ENCODE data around the gene RAD51B. TPM values are rescaled to one million over a fixed set of nuclear protein-coding genes. Genes with fewer than 3 reads are reported as not detected.

The RAD51B gene
- total and polyA plus RNA-seq, 2 of the 13 experiments (the other 11 are each of a cell fraction or from before 2014, with no cell fraction given): 7.0 to 9.5 TPM

DNA sequence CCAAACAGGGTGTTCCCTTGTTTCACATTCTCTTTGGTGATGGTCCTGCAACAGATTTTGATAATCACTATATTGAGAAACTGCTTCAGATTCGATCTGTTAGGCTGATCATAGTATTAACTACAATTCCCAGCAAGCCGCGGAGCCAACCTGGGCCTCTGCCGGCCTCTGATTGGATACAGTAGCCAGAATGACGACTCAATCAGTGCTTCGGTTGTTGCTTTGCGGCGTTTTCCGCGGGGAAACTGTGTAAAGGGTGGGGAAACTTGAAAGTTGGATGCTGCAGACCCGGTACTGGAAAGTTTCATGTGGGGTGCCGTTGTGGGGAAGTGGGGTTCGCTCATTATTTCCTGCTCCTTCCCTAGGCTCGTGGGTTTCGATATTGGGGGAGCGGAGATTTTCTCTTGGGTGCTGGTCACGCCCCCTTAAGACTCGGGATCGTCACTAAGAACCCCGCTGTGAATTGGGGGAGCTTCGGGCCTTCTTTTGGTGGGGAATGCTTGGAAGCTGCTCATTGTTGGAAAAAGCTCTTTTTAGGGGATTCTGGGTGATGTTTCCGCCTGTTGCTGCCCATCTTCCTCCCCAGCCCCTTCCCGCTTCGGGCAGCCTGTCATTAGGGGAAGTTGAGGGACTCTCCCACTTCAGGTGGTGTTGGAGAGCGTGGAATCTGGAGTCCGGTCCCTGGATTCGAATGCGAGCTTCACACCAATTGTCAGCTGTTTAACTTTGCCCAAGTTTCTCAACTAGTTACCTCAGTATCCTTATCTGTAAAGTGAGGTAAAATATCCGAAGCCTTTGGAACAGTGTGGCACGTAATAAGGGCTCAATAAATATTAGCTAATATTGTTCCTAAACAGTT lies at the start of gene RAD51B (continued):
- no peak for TF ChIP-seq SP5 (CRISPR knock-in tag; IDR thresholded peaks at IDR 0.05; ENCODE audit: borderline replicate concordance, low read depth)
- TF ChIP-seq, protein P1, sequence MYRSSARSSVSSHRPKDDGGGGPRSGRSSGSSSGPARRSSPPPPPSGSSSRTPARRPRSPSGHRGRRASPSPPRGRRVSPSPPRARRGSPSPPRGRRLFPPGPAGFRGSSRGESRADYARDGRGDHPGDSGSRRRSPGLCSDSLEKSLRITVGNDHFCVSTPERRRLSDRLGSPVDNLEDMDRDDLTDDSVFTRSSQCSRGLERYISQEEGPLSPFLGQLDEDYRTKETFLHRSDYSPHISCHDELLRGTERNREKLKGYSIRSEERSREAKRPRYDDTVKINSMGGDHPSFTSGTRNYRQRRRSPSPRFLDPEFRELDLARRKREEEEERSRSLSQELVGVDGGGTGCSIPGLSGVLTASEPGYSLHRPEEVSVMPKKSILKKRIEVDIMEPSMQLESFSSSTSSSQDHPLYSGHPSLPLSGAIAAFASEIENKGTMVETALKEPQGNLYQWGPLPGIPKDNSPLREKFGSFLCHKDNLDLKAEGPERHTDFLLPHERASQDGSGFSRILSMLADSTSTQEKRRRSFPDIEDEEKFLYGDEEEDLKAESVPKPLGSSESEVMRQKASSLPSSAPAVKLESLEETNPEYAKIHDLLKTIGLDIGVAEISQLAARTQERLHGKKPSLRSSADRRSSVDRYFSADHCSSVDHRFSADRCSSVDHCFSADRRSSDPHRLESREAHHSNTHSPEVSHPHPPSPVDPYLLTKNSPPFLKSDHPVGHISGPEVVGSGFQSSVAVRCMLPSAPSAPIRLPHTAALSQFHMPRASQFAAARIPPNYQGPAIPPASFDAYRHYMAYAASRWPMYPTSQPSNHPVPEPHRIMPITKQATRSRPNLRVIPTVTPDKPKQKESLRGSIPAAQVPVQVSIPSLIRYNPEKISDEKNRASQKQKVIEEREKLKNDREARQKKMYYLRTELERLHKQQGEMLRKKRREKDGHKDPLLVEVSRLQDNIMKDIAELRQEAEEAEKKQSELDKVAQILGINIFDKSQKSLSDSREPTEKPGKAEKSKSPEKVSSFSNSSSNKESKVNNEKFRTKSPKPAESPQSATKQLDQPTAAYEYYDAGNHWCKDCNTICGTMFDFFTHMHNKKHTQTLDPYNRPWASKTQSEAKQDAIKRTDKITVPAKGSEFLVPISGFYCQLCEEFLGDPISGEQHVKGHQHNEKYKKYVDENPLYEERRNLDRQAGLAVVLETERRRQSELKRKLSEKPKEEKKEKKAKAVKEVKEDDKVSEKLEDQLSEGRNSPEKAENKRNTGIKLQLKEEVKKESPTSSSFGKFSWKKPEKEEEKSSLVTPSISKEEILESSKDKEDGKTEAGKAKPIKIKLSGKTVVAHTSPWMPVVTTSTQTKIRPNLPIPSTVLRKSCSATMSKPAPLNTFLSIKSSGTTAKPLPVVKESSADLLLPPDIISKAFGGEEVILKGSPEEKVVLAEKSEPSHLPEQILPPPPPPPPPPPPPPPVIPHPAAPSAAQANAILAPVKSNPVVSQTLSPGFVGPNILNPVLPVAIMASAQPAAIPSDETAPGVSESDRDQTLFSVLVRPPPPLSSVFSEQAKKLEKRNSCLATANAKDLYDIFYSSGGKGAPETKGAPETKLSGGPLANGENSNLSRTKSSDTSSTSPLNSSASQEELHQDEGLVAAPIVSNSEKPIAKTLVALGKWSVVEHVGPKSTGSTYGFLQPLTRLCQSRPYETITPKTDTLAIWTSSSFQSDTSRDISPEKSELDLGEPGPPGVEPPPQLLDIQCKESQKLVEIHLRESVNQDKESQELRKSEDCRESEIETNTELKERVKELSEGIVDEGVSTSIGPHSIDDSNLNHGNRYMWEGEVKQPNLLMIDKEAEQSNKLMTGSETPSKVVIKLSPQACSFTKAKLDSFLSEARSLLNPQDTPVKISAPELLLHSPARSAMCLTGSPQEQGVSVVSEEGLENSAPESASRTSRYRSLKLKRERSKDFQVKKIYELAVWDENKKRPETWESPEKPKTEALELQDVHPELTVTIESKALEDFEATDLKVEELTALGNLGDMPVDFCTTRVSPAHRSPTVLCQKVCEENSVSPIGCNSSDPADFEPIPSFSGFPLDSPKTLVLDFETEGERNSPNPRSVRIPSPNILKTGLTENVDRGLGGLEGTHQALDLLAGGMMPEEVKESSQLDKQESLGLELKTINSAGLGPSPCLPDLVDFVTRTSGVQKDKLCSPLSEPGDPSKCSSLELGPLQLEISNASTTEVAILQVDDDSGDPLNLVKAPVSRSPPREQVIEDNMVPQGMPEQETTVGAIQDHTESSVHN (CRISPR knock-in tag; IDR thresholded peaks at IDR 0.05): no peak
- no peak for TF ChIP-seq NFATC3 (CRISPR knock-in tag; IDR thresholded peaks at IDR 0.05)
- TF ChIP-seq, protein P2, sequence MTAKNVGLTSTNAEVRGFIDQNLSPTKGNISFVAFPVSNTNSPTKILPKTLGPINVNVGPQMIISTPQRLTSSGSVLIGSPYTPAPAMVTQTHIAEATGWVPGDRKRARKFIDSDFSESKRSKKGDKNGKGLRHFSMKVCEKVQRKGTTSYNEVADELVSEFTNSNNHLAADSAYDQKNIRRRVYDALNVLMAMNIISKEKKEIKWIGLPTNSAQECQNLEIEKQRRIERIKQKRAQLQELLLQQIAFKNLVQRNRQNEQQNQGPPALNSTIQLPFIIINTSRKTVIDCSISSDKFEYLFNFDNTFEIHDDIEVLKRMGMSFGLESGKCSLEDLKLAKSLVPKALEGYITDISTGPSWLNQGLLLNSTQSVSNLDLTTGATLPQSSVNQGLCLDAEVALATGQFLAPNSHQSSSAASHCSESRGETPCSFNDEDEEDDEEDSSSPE (CRISPR knock-in tag; IDR thresholded peaks at IDR 0.05): peak; percentile 93
- TF ChIP-seq STAG1 (CRISPR knock-in tag; IDR thresholded peaks at IDR 0.05): no peak
- TF ChIP-seq SKI (IDR thresholded peaks at IDR 0.05; ENCODE audit: partially characterized antibody): no peak
- TF ChIP-seq, protein P3, sequence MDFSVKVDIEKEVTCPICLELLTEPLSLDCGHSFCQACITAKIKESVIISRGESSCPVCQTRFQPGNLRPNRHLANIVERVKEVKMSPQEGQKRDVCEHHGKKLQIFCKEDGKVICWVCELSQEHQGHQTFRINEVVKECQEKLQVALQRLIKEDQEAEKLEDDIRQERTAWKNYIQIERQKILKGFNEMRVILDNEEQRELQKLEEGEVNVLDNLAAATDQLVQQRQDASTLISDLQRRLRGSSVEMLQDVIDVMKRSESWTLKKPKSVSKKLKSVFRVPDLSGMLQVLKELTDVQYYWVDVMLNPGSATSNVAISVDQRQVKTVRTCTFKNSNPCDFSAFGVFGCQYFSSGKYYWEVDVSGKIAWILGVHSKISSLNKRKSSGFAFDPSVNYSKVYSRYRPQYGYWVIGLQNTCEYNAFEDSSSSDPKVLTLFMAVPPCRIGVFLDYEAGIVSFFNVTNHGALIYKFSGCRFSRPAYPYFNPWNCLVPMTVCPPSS (IDR thresholded peaks at IDR 0.05): no peak
- no peak for TF ChIP-seq SMYD3 (CRISPR knock-in tag; IDR thresholded peaks at IDR 0.05)
- TF ChIP-seq FLYWCH1 (CRISPR knock-in tag; IDR thresholded peaks at IDR 0.05): no peak
- 0 out of 2 replicates have a peak, but pooled peaks have one; percentile 59 for TF ChIP-seq POLR2G (IDR thresholded peaks at IDR 0.05; ENCODE audit: low read depth, low read length)
- no peak for TF ChIP-seq ZFP36L2 (CRISPR knock-in tag; IDR thresholded peaks at IDR 0.05)
- TF ChIP-seq KLF15 (CRISPR knock-in tag; IDR thresholded peaks at IDR 0.05; ENCODE audit: borderline replicate concordance): no peak; the same call in 1 of the 2 replicates
- no peak for TF ChIP-seq TP53 (CRISPR knock-in tag; conservative IDR thresholded peaks at IDR 0.05)
- no peak for TF ChIP-seq MAFG (CRISPR knock-in tag; IDR thresholded peaks at IDR 0.05)
- no peak for TF ChIP-seq TBX3 (IDR thresholded peaks at IDR 0.05; ENCODE audit: borderline replicate concordance)
- TF ChIP-seq, protein P4, sequence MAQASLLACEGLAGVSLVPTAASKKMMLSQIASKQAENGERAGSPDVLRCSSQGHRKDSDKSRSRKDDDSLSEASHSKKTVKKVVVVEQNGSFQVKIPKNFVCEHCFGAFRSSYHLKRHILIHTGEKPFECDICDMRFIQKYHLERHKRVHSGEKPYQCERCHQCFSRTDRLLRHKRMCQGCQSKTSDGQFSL (CRISPR knock-in tag; IDR thresholded peaks at IDR 0.05): no peak
- no peak for TF ChIP-seq ZNF207 (IDR thresholded peaks at IDR 0.05; ENCODE audit: borderline replicate concordance)
- TF ChIP-seq ZNF296 (CRISPR knock-in tag; conservative IDR thresholded peaks at IDR 0.05): no peak
- no peak for TF ChIP-seq ESRRA (CRISPR knock-in tag; IDR thresholded peaks at IDR 0.05; ENCODE audit: low read depth)

All from HepG2 (cell line).